ENCODE data around the gene FOXP1.

Gene FOXP1

GRCh38 chr3:71189480-71189879 lies 394.0 kb downstream of the FOXP1 start:
- peak; percentile 9 for DNase-seq

DNA sequence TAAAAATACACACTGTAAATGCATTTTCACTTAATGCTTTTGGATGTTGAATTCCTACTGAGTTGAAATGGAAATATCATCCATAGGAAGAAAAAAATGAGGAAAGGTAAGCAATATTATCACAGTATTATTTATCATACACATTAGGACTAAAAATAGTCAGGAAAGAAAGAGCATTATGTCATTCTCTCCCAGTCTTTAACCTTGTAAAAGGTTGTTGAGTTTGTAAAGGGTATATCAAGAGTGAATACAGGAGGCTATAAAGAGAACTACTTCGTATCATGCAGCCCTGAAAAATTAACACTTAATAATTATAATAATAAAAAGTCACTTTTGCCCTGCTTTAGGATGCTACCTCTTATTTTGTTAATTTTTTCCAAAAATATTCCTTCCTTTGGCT lies 395.8 kb downstream of the FOXP1 start:
- DNase-seq = no peak

DNA sequence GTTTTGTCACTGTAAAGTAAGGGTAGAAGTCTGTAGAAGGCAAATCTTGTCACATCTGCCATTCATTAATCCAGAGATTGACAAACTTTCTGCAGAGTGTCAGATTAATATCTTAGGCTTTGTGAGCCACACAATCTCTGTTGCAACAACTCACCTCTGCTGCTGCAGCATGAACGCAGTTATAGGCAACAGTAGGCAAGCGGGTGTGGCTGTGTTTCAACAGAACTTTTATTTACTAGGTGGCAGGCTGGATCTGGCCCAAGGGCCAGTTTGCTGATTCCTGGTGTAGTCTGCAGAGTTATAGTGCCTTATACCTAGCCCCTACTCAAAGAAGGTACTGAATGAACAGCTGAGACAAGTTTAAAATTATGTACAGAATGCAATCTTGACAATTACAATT lies 396.7 kb downstream of the FOXP1 start:
- DNase-seq = no peak

- DNase-seq = peak; percentile 14
These were observed 397.6 kb downstream of the FOXP1 start for GRCh38 chr3:71185733-71186455.

- no peak for DNase-seq
These were observed 399.3 kb downstream of the FOXP1 start for GRCh38 chr3:71184252-71184651.

DNA sequence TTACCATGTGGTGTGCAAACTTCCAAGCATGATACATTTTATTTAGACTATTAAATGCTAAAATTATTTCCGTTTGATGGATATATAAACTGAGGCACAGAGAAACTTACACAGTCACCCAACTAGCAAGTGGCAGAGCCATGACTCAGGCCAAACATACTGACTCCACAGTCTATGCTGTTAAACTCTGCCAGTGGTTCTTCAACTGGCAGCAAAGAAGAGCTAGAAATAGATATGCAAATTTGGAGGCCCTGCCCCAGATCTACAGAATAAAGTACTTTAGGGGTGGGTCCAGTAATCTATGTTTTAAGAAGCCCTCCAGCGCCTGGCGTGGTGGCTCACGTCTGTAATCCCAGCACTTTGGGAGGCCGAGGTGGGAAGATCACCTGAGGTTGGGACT lies 400.0 kb downstream of the FOXP1 start:
- no peak for DNase-seq

DNA sequence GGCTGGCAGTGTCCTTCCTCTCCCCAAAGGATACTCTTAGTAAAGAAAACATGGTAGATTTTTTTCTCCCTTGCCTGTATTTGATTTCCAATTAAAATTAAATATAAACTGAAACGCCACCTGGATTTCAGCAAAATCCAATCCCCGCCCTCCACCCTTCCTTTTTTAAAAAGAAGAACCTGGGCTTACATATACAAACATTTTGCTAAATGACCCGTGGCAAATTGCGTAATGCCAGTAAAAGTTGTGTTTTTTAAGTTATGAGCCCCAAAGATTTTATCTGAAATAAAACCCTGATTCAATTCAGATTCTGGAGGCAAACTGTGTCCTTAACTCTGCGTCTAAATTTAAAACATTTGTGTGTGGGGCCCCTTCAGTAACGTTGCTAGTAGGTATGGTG lies 403.0 kb downstream of the FOXP1 start:
- no peak for DNase-seq

DNA sequence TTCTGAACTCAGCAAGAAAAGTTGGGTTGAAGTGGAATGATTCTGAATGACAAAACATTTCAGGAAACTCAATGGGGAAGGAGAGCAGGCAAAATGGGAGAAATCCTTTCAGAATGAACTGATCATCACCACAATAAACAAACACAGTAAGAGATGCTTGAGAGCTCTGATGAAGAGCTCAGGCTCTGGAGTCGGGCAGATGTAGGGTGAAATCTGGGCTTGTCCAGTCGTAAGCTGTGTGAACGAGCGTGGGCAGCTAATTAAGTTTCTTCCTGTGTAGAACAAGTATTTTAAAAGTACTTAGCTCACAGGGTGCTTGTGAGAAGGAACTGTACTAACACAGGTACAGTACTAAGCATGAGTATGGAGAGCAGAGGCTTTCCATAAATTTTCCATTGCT lies 406.2 kb downstream of the FOXP1 start:
- no peak for DNase-seq

- DNase-seq = no peak
These were observed 407.2 kb downstream of the FOXP1 start for GRCh38 chr3:71176366-71176765.

- DNase-seq = no peak
These were observed 407.7 kb downstream of the FOXP1 start for GRCh38 chr3:71175691-71176365.

DNA sequence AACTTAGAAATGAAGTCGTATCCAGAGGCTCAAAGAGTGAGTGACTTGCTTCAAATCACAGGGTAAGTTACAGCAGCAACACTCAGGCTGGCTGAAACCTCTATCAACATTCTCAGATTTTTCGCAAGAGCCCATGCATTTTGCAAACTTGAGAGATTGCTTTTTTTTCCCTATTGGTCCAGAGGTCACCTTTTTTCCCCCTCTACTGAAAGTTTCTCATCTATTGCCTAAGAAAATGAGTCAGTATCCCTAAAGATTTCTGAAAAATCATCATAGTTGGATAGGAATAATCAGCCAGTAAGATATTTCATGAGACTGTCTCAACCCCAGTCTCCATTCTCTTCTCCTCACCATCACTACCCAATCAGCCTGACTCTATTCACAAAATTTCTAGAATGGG lies 410.6 kb downstream of the FOXP1 start:
- no peak for DNase-seq

DNA sequence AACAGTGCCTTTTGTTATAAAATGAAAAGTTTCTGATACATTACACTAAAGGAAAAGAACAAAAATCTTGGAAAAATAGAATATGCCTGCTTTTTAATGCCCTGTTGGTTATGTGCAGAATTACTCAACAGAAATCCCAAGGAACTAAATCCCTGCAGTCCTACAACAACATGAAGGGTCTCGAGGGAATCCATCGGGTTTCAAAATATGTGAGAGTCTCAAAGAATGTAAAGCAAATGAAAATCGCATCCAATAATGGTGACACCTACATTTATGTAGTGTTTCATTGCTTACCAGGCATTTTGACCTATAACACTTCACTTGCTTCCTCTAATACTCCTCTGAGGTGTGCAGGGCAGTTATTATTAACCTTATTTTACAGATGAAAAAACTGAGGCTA lies 411.3 kb downstream of the FOXP1 start:
- DNase-seq = no peak

GRCh38 chr3:71171247-71171646 lies 412.3 kb downstream of the FOXP1 start:
- no peak for DNase-seq

GRCh38 chr3:71168880-71169411 lies 414.6 kb downstream of the FOXP1 start:
- no peak for DNase-seq

GRCh38 chr3:71168121-71168721 lies 415.3 kb downstream of the FOXP1 start:
- DNase-seq = no peak

GRCh38 chr3:71166339-71167240 lies 416.9 kb downstream of the FOXP1 start:
- no peak for DNase-seq

DNA sequence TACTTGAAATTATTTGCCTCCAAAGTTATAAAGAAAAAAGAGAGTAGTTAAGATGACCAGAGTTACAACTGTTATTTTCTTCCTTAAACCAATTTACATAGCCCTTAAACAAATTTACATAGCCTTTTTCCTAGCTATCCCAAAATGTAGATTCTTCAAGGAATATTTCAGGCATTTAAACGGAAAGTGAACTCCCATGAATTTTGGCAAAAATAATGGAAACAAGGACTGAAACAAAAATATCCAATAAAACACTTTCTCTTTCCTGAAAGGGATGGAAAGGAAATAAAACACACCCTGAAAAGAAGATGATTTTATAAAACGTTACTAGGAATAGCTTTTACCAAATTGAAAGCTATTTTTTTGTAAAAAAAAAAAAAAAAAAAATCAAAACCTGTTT lies 418.6 kb downstream of the FOXP1 start:
- no peak for DNase-seq

DNA sequence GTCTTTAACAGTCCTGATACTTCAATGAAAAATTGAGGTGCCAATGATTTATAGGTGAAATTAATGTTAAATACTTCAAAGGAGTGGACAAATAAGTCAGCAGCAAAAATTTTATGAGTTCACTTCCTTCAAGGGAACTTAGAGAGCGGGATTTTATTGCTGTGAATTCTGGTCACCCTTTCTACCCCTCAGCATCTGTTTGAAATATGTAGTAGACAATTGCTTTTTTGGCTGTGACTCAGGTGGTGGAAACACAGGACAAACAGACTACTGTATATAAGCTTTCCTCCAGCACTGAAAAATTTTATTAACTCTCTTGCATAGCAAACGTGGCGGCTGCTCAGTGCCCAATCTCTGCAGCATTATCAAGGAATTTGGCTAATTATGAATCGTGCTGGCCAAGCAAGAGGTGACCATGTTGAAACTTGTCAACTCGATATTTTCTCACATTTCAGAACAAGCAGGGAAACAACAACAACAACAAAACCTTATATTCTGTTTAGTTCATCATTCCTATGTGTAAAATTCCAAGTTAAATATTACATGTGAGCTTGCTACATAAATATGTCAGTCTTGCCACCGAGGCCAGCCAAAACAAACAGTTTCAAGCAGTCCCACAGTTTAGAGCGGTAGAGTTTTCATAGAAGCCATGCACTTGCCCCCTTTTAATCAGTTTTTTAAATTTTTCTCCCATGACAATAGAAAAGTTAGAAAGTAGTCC lies 420.2 kb downstream of the FOXP1 start:
- DNase-seq = no peak

DNA sequence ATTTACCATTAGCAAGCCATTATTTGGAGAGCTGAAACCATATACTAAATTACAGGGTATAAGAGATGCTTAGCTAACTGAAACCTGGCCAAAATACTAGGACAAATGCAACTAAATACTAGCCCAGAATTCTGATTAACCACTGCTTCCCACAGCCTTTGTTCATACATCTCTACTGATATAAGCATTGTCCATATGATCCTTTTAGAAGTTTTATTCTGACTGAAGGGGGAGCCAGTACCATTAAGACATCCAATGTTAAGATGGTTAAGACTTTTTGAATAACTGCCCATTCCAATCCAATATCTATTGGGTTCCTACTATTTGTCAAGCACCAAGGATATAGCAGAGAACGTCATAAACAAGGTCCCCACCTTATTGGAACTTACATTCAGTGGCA lies 421.3 kb downstream of the FOXP1 start:
- DNase-seq = no peak

DNA sequence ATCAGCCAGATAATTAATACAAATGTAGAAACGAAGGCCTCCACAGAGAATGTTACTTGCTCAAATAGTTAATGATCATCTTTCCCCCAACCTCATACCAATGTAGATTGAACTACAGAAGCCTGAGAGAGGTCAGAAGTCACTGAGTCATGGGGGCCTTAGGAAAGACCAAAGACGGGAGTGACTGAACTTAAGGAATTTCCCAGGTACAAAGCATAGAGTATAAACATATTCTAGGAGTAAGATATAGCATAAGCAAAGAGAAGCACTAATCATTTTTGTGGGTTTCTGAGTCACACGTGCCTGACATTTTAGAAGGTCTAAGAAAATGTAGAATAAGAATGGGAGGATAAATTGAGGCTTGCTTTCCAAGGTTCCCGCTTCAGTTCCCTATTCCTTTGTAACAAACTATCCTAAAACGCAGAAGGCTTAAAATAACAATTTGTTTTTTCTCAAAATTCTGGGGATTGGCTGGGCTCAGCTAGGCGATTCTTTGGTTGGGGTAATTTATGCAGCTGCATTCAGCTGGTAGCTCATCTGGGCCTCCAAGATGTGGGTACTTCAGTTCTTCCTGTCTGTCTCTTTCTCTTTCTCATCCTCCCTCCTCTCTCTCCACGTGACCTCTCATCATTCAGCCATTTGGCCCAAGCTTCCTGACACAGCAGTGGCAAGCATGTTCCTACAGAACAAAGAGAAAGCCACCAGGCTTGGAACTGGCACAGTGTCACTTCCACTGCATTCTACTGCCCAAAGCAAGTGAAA lies 422.6 kb downstream of the FOXP1 start:
- DNase-seq = no peak

- DNase-seq = no peak
These were observed 427.4 kb downstream of the FOXP1 start for GRCh38 chr3:71156062-71156665.

All from activated CD4-positive, alpha-beta T cell treated with anti-CD3 and anti-CD28 coated beads, Interleukin-10, Interleukin-2, amounts not matched to agents 100 ng/mL and 50 ng/mL, durations not matched to agents 16 hours and 8 hours (primary cell).